T-helper 2 cell (primary cell): ENCODE data around the gene CSNK2A1.
"Not testable (repeated sequence)": the region's sequence is repeated elsewhere in the genome, so short reads cannot be mapped to it uniquely, and the experiment has no call there.

Experiments
- DNase-seq, 5 experiments: peaks; one replicate each; pipeline versions ENCODE4 v3.0.0 to v3.0.0-alpha.2; 2012 to 2022

CSNK2A1 gene

DNA sequence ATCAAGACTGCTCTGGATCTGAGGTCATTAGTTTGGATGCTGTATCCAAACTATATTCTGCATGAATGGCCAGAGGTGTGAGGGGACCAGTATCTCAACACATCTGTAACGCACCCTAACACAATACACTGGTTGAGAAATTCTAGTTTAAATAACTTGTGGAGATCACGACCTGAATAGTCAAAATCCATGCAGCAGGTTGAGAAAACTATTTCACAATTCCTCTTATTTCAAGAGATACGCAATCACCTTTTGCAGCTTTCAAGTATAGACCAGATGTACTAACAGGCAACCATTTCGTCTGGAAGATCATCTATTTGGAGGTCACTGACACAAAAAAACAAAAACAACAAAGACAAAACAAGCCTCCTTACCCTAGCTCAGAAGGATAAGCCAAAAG is 11.1 kb downstream of the CSNK2A1 start:
- no peak for DNase-seq

DNA sequence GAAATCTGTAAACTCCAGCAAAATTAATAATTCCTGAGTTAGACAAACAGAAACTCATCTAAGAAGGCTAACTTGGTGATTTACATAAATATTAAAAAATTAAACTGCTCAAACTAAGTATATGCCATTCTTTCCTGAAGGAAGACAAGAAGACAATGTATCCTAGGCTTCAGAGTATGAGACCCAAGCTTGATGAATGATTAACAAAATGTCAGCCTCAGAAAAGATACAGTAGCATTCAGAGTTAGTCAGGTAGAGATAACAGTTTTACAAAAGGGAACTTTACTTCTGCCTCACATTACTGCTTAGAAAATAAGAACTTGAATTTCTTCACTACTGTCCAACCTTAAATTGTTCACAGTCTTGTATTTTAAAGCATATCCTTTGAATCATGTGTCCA is 12.0 kb downstream of the CSNK2A1 start:
- no peak for DNase-seq

DNA sequence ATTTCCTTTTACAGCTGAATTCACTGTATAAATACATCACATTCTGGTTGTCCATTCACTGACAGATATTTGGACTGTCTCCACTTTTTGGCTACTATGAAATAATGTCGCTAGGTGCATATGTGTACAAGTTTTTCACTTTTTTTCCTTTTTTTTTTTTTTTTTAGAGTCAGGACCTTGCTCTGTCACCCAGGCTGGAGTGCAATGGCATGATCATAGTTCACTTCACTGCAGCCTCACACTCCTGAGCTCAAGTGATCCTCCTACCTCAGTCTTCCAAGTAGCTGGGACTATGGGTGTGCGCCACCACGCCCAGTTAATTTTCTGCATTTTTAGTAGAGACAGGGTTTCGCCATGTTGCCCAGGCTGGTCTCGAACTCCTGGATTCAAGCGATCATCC is 13.3 kb downstream of the CSNK2A1 start:
- no peak for DNase-seq

DNA sequence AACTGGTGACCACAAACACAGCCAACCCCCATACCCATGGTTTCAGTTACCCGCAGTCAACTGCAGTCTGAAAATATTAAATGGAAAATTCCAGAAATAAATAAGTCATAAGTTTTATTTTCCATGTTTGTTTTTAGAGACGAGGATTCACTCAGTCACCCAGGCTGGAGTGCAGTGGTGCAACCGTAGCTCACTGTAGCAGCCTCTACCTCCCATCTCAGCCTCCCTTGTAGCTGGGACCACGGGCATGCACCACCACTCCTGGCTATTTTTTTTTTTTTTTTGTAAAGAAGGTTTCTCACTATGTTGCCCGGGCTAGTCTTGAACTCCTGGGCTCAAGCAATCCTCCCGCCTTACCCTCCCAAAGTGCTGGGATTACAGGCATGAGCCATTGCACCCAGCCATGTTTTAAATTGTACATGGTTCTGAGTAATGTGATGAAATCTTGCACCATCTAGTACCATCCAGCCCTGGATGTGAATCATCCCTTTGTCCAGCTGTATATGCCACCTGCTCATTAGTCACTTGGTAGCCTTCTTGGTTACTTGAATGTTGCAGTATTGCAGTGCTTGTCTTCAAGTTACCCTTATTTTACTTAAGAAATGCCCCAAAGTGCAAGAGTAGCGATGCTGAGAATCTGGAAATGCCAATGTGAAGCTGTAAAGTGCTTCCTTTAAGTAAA is 14.5 kb downstream of the CSNK2A1 start:
- no peak for DNase-seq

DNA sequence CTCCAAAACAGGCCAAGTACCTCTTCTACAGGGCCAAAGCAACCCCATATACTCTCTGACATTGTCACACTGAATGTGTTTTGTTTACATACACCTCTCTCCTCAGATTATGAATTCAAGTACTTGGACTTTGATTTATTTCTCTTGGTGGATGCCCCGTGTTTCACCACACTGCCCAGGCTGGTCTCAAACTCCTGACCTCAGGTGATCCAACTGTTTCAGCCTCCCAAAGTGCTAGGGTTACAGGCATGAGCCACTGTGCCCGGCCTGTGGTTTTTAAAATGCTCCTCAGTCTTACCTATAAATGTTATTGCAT is 16.1 kb downstream of the CSNK2A1 start:
- no peak for DNase-seq

DNA sequence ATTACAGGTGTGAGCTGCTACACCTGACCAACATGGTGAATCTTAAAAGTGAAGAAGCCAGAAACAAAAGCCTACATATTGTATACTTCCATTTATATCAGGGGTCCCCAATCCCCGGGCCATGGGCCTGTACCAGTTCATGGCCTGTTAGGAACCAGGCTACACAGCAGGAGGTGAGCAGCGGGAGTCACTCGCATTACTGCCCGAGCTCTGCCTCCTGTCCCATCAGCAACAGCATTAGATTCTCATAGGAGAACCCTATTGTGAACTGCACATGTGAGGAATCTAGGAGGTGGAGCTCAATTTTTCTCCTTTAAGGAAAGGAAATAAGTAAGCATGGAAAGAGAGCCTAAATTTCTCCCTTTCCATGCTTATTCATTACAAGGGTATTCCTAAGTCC is 21.7 kb downstream of the CSNK2A1 start:
- DNase-seq, result no peak

DNA sequence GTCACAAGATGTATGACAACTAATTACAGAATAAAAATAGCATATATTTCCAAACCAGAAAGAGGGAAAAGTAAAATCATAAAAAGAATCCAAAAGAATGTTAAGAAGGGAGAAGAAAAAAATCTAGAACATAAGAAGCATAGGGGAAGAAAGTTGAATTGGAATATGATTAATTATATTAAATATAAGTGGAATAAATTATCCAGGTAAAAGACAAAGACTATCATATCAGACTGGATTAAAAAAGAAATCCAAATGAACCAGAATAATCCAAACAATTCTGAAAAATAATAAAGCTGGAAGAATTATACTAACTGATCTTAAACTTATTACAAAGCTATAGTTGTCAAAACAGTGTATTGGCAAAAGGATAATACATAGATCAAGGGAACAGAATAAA is 23.6 kb downstream of the CSNK2A1 start:
- DNase-seq, result no peak

DNA sequence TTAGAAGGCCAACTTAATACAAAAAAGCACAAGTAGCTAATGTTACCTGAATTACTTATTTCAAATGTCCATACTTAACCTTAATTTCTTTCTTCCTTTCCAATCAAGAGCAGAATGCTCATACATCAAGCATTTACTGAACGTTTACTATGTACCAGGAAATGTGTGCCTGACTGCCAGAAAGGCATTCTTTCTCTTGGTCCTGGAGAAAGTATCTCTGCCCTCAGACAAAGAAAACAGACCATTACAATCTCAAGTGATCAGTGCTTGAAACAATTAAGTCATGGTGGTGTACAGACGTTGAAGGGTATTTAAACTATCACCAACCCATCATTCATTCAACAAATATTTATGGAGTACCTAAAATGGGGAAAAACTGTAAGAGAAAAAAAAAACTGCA is 26.4 kb downstream of the CSNK2A1 start:
- DNase-seq, result no peak

DNA sequence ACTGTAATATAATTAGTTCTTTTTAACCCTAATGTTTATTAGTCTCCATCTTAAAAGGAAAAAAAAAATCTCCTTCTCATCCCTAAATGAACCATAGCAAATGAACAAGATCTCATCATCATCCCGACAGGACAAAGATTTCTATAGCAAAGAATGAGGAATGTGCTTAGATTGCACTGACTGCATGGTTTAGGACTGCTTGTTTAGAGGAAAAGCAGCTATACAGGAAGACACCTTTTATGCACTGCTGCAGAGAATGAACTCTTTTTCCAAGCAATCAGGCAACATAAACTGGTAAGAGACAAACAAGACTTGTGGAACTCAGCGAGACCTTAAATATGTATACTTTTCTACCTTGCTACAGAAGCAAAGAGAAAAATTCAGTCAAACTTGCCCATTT is 26.8 kb downstream of the CSNK2A1 start:
- no peak for DNase-seq

DNA sequence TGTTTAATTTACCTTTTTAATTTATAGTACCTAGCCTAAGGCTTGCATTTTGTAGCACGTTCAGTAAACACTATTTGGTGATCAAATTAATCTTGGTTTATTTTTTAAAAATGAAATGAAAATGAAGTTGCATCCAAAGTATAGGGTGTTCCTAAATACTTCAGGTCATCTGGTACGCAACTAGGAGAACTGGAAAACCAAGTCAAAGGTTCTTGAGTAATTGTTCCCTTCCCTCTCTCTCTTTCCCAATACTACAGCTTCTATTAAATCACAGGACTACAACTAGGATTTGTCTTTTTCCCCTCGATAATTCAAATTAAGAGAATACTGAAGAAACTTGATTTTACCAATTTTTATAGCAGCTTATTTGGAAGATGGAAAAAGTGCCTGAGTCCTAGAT is 27.9 kb downstream of the CSNK2A1 start:
- DNase-seq, result no peak

DNA sequence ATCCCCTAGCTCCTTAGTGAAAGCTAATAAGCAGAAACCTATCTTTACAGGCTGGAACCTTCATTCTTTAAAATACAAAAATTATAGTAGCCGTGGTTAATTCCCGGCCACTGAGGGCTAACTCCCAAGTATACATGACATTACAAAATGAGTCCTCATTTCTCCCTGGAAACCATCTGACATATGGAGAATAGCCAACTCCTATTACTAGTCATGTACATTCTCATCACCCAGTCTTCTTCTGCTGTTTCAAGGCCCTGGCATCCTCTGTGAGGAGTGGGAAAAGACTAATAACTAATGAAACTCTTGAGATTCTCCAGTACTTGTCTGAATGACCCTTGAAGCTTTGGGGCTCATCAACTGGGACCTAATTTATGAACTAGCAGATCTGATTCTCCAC is 30.2 kb downstream of the CSNK2A1 start:
- DNase-seq, result no peak

DNA sequence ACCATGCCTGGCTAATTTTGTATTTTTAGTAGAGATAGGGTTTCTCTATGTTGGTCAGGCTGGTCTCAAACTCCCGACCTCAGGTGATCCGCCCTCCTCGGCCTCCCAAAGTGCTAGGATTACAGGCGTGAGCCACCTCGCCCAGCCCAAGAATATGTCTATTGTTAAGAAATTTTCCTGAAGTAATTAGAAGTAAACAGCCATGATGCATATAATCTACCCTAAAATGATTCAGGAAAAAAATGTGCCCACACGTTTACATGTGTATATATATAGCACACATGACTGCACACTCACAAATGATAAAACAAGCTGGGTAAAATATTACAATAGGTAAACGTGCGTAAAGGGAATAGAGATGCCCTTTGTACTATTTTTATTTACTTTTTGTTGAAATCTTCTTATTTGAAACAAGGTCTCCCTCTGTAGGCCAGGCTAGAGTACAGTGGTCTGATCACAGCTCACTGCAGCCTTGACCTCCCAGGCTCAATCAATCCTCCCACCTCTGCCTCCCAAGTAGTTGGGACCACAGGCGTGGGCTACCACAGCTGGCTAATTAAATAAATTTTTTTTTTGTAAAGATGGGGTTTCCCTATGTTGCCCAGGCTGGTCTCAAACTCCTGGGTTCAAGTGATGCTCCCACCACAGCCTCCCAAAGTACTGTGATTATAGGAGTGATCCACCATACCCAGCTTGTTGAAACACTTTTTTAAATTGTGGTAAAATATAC is 33.1 kb downstream of the CSNK2A1 start:
- DNase-seq, result not testable (repeated sequence)

DNA sequence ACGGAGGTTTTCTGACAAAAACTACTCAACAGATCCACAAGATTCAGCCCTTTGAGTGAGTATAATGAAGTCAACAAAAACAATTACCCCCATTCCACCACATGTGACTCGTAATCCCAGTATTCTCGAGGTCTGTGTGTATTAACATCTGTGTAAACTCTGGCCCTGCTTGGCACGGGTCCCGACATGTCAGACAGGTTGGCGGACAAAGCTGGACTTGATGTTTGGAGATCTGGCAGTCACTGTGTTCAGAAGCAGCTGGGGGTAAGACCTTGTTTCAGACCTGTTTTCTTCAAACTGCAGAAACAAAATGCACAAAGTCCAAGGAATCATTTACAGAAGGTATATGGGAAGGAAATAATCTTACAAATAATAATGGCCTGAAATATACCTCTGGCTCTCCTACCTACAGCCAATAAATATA is 35.2 kb downstream of the CSNK2A1 start:
- DNase-seq, result not testable (repeated sequence)

DNA sequence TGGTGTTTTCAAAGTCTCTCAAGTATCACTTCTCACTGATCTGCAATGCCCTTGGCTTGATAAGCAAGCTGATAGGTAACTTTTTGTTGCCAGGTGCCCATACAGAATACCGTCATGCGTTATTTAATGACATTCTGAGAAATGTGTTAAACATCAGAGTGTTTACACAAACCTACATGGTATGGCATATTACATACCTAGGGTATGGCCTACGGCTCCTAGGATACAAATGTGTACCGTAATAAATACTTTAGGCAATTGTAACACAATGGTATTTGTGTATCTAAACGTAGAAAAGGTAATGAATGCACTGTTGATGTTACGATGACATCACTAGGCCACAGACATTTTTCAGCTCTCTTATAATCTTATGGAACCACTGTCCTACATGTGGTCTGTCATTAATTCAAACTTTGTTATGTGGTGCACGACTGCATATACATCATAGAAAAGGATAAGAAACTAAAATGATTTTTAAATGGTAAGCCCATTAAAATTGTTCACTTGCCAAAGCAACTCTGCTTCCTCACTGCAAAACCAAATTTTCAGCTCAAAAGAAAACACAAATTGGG is 35.7 kb downstream of the CSNK2A1 start:
- DNase-seq, result no peak

DNA sequence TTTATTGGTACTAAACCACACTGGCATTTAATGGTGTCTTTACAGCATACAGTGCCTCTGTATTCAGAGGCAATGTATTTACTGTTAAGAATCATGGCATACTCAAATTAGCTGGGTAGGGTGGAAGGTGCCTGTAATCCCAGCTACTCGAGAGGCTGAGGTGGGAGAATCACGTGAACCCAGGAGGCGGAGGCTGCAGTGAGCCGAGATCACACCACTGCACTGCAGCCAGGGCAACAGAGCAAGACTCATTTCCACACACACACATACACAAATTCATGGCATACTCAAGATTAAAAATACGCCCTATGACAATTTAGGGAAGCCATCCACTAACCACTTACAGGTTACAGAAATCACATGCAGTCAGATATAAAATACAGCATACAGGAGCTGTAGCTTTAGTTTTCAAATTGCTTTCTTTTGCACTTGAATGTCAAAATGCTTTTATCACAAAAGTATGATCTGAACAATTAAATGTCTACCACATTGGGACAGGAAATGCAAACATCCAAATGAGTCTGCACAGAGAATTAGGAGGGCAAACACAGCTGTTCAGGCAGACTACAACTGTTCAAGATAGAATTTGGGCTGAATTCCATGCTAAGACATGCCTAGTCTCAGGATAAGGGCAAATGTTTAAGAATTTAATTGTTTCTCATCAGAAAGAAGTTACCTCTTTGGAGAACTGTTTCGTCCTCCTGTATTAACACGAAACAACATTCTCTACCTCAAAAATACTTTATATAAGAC is 36.4 kb downstream of the CSNK2A1 start:
- DNase-seq, result no peak

DNA sequence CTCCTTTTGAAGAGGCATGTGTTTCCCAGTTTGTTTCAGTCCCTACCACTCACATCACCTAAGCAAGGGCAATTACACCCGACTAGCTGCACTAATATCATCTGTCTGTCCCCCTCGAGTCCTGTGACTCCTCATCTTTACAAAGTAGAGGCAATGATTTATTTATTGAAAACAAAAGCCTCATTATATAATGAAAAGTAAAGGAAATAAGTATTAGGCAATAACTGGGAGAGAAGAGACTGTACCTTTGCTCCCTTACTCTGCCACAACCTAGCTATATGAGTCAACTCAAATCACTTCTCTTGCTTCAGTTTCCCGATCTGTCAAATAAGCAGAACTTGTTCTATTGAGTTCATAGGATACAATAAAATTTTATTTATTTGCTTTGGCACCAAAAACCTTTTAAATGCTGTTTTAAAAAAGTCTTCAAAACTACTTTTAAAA is 38.9 kb downstream of the CSNK2A1 start:
- no peak for DNase-seq

DNA sequence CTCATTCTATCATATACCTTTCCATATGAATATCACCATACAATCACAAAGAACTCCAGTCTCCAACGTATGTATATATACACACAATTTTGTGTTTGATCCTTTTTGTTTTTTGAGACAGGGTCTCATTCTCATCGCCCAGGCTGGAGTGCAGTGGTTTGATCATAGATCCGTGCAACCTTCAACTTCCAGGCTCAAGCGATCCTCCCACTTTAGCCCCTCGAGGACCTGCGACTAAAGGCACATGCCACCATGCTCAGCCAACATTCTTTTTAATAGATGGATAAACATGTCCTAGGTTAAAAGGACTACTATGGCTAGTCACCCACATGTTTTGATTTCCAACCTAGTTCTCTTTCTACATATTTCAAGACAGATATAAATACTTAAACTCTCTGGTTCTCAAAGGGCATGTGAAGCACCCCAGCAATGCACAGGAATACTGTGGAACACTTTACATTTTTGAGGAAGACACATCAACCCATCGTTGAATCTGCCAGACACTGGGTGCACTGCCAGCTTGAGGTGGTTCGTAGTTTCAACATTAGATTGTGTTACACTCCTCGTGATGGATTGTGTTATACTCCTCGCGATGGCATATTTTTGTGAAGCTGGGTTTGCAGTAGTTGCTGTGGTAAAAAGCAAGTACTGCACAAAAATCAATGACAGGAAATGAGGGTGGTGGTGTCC is 40.4 kb downstream of the CSNK2A1 start:
- no peak for DNase-seq

DNA sequence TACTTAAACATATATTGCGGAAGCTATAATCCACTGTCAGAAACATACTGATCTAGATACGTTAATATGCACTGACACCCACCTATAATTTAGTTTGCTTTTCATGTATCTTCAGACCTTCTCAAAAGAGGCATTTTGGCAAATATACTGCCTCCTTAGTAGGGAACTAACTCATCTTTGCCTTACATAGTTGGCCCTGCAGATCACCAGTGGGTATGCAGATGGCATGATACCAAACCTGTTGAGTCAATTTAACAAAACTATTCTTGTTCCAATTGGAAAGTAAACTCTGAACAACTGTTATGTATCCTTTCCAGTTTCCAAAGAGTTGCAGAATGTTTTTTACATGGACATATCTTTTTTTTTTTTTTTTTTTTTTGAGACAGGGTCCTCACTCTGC is 45.6 kb downstream of the CSNK2A1 start:
- DNase-seq, result no peak

DNA sequence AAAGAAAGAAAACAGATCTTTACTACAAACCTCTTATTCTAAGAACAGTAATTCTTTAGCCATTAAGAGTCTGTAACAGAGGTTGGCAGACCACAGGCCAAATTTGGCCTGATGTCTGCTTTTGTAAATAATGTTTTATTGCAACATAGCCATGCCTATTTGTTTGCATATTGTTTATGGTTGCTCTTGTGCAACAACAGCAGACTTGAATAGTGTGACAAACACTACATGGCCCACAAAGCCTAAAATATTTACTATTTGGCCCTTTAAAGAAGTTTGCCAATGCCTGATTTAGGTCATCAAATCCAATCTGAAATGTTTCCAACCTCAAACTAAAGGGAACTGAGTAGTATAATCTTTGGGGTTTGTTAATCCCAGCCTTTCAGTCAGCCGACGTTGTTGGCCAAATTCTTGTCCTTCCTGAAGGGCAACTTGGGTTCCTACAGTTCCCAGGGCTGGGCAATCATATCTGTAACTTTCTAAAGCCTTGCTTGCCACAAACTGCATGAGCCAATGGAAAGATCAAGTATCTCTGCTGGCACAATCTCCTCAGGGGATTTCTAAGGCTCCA is 47.4 kb downstream of the CSNK2A1 start:
- DNase-seq, result no peak

DNA sequence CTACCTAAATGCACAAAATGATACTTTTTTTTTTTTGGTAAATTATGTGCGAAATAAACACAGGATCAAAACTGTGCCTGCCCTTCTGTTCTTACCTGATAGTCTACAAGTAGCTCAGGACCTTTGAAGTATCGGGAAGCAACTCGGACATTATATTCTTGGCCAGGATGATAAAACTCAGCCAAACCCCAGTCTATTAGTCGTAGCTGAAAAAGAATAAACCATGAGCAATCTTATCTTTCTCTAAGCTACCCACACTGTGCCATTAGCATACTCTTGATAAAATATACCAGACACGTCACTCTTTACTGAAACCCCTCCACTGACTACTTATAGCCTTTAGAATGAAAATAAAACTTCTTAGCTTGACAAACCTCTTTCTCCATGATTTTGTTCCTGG is 51.4 kb downstream of the CSNK2A1 start:
- no peak for DNase-seq

DNA sequence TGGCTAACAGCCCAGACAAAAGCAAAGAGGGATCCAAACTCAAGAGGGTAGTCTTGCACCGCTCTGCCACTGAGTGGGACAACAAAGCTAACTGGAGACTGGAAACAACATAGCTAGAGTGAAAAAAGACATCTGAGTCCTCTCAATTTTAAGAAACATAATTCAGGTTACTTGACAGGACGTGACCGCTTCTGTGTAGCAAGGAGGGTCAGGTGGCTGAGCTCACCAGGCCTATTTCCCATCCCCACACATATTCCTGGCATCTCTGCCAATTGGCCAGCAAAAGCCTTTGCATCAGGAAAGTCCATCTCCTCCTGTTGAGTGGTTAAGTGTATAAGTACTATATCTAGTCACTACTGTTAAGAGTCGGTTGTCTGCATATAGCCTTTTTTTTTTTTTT is 55.9 kb downstream of the CSNK2A1 start:
- no peak for DNase-seq

DNA sequence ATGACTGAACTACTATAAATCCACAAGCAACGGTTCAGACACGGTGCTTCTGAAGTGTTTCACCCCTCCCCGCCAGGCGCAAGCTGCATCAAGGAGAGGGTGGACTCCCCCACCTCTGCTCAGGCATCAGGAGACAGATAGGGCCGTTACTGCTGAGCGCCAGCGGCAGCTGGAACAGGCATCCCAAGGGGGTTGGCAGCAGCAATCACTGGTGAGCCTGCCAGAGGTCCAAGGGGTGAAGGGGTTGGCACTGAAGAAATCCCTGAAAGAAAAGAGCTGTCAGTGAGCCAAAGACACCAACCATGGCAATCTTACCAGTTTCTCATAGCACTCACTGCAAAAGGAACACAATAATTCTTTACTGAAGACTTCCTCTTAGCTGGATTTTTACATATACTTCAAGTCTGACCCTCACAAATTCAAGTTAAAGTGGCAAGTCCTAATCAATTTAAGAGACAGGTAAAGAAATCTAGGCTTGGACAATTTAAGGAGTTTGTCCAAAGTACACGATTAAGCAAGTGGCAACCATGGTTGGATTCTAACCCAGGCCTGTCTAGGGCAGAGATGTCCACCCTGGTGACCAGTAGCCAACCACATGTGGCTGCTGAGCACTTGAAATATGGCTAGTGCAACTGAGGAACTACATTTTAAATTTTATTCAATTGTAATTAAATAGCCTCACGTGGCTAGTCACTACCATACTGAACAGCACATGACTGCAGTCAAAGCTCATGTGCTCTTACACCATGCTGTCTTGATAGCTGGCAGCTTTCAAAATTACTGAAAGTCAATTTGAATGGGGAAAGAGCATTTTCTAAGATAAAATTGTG is 59.6 kb downstream of the CSNK2A1 start:
- no peak for DNase-seq
